ENCODE data around the gene BIRC6.
"Not testable (repeated sequence)": the region's sequence is repeated elsewhere in the genome, so short reads cannot be mapped to it uniquely, and the experiment has no call there.

Gene BIRC6

DNA sequence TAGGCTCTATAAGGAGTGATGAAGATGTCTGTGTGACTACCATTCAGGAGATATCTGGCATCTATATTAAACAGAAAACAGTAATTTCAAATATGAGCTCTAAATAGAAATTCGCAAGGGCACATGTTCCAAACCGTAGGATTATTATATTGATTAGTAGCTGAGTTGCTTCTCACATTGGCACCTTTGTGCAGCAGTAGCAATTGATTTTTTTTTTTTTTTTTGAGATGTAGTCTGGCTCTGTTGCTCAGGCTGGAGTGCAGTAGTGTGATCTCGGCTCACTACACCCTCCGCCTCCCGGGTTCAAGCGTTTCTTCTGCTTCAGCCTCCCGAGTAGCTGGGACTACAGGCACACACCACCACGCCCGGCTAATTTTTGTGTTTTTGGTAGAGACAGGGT lies 12.4 kb downstream of the BIRC6 start:
- no peak for DNase-seq (ENCODE audit: low read depth, low spot score)
- no peak overlapping the region for H3K4me3 ChIP-seq (ENCODE audit: low read length)

DNA sequence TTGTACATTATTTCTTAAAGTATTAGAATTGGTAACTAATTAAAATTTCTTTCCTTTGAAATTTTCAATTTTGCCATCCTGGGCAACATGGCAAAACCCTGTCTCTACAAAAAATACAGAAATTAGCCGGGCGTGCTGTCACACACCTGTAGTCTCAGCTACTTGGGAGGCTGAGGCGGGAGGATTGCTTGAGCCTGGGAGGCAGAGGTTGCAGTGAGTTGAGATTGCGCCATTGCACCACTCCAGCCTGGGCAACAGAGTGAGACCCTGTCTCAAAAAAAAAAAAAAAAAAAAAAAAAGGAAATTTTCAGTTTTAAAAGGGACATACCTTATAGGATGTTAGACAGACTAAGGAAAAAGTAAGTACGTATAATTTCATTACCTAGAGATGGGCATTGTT lies 14.1 kb downstream of the BIRC6 start:
- H3K4me3 ChIP-seq (ENCODE audit: low read length); DNase-seq (ENCODE audit: low read depth, low spot score): not testable (repeated sequence)

DNA sequence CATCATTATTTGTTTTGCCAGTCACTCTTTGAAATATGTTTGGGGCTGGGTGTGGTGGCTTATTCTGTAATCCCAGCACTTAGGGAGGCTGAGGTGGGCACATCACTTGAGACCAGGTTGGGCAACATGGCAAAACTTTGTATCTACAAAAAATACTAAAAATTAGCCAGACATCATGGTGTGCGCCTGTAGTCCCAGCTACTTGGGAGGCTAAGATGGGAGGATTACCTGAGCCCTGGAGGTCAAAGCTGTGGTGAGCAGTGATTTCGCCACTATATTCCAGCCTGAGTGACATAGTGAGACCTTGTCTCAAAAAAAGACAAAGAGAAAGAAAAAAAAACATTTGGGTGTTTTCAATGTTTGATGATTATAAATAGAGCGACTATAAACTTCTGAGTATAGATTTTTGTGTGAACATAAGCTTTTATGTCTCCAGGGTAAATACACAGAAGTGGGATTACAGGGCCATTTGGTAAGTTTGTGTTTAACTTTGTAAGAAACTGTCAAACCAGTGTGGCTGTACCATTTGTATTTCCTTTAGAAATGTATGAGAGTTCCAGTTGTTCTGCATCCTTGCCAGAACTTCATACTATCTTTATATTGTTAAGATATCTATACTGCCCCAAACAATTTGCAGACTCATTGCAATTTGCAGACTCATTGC lies 15.8 kb downstream of the BIRC6 start:
- DNase-seq (ENCODE audit: low read depth, low spot score), result no peak

DNA sequence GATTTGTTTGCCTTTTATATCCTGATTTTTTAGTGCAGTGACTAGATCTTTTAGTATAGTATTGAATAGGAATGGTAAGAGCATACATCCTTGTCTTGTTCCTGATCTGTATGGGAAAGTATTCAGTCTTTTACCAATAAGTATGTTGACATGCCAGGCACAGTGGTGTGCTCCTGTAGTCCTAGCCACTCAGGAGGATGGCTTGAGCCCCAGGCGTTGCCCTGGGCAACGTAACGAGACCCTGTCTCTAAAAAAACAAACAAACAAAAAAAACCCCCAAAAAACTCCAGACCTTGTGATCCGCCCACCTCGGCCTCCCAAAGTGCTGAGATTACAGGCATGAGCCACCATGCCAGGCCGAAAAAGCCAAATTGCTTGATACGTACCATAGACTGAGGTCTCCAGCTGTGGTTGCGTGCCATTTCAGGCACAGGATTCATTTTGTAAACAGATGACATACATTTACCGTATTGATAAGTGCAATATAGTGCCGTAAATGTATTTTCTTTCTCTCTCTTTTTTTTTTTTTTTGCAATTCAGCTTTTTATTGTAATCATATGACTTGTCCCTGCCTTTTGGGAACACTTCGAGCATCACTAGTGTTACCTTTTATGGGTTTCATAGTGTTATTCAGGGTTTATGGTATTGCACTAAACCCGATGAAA lies 18.5 kb downstream of the BIRC6 start:
- no peak overlapping the region for H3K4me3 ChIP-seq (ENCODE audit: low read length)
- DNase-seq (ENCODE audit: low read depth, low spot score), result no peak

More for the DNA sequence above, 15.8 kb downstream of the BIRC6 start:
- H3K4me3 ChIP-seq (ENCODE audit: low read length), result no peak overlapping the region

DNA sequence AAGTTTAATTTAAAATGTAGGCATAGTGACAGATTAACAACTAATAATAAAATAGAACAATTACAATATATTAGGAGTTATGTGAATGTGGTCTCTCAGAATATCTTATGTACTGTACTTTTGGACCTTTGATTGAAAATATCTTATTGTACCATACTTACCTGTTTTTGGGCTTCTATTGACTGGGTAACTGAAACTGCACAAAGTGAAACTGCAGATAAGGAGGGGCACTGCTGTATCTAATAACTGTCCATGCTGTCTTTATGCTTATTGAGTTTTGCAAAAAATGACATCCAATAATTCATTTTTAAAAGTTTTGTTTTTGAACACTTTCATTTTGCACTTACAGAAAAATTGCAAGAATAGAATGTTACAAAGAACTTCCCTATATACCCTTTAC lies 19.9 kb downstream of the BIRC6 start:
- no peak for DNase-seq (ENCODE audit: low read depth, low spot score)
- no peak overlapping the region for H3K4me3 ChIP-seq (ENCODE audit: low read length)

DNA sequence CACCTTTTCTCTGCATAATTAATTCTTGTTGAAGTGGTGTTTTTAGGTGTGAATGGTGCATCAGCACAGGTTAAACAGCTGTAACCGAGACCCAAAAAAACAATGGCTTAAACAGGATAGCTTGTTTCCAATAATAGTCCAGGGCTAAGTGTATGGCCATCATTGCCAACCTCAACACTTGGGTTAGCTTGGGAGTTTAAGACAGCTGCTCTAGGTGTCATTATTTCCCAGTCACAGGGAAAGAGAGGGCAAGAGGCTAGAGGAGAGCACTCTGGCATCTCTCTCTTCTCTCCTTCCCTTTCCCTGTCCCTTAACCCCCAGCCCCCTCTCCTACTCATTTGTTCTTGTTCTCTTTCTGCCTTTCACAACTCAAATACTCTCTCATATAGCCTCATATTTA lies 21.1 kb downstream of the BIRC6 start:
- DNase-seq (ENCODE audit: low read depth, low spot score), result no peak
- H3K4me3 ChIP-seq (ENCODE audit: low read length), result no peak overlapping the region

DNA sequence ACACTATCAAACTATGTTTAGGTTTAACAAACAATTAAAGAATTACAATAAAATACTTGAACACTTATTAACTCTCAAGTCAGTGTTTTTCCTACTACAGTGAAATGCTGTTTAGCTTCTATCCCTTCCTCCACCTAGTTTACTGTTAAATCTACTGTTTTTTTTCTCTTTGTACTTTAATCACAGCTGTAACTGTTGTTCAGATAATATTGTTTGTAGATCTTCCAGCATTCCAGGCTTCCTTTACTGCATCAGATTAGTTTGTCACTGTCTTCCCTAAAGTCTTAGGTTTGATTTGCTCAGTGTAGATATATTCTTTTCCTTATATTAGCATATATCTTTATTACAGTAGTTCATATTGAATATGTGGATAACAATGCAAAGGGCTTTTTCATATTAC lies 22.5 kb downstream of the BIRC6 start:
- DNase-seq (ENCODE audit: low read depth, low spot score), result no peak
- no peak overlapping the region for H3K4me3 ChIP-seq (ENCODE audit: low read length)

DNA sequence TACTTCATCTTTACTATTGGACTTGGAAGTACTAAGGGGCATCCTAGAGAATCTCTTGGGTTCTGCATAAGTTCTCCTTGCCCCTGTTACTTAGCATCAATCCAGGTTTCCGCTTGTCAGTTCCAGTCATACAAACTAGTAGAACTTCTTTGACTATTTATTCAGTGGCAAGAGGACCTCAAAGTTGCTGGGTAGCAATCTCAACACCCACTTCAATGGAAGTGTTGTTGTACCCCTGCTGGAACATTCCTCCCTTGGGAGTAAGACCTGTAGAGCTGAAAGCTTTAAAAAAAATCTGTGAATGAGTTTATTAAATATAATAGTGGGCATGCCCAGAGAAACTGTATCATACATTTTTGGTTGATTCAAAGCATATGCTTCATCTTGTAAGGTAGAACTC lies 27.0 kb downstream of the BIRC6 start:
- no peak for DNase-seq (ENCODE audit: low read depth, low spot score)
- no peak overlapping the region for H3K4me3 ChIP-seq (ENCODE audit: low read length)

DNA sequence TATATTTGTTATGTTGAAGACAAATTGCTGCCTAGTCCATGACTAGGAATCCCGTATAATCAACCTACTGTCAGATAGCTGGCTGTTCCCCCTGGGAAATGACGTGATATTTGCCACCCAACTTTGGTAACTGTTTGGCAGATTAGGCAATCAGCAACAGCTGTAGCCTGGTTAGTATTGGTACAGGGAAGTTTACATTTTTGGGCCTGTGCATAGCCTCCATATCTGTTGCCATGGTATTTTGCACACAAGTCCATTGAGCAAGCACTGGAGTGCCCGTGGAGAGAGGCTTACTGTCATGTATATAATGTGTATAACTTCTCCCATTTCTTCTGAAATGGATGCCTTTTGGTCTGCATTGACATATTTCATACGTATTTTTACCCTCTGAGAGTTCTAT lies 27.7 kb downstream of the BIRC6 start:
- H3K4me3 ChIP-seq (ENCODE audit: low read length), result no peak overlapping the region
- no peak for DNase-seq (ENCODE audit: low read depth, low spot score)

DNA sequence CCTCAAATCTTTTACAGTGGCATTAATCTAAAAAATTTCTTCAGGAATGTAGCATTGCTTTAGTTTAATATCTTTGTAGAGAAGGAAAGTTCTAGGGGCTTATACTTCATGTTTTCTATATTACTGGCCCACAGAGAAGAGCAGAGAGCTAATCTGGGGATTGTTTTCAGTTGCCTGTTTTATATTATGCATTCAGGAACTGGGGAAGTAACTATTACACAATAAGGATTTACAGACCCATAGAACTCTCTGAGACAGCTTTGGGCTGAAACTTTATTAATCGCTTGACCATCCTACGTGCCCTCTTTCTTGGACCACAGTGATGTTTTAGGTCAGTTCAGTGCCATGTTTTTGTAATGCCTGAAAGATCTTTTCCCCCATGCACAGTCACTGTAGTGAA lies 29.9 kb downstream of the BIRC6 start:
- DNase-seq (ENCODE audit: low read depth, low spot score), result no peak
- no peak overlapping the region for H3K4me3 ChIP-seq (ENCODE audit: low read length)

DNA sequence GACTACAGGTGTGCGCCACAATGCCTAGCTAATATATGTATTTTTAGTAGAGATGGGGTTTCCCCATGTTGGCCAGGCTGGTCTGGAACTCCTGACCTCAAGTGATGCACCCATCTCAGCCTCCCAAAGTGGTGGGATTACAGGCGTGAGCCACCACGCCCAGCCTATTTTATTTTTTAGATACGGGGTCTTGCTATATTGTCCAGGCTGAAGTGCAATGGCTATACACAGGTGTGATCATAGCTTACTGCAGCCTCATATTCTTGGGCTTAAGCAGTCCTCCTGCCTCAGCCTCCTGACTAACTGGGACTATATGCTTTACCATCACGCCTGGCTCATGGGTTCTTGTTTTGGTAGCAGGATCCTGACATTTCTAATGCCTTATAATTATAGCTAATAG lies 42.4 kb downstream of the BIRC6 start:
- DNase-seq (ENCODE audit: low read depth, low spot score), result no peak
- H3K4me3 ChIP-seq (ENCODE audit: low read length), result no peak overlapping the region

DNA sequence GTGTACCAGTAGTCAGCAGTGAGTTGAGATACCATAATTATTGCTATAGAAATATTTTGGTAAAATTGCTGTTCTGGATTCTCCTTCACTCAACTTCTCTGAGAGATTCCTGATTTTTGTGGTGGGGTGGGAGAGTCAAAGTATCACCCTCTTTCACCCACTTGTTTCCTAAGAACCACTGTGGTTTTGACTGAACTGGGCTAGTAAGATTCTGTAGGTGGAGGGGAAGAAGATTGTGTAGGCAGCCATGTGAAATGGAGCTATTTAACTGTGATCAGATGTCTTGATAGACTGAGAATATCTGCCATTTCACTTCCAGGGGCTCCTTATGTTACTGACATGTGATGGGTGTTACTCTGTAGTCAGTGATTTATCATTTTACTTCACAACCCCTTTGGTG lies 45.3 kb downstream of the BIRC6 start:
- no peak for DNase-seq (ENCODE audit: low read depth, low spot score)
- H3K4me3 ChIP-seq (ENCODE audit: low read length), result no peak overlapping the region

DNA sequence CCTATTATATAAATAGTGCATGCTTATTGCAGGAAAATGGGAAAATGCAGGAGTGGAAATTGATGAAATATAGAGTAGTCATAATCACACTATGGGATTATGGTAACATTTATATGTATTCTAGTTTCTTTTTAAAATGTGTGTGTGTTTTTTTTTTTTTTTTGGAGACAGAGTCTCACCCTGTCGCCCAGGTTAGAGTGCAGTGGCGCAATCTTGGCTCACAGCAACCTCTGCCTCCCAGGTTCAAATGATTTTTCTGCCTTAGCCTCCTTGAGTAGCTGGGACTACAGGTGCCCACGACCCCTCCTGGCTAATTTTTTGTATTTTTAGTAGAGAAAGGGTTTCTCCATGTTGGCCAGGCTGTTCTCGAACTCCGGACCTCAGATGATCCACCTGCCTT lies 47.0 kb downstream of the BIRC6 start:
- H3K4me3 ChIP-seq (ENCODE audit: low read length), result no peak overlapping the region
- no peak for DNase-seq (ENCODE audit: low read depth, low spot score)

DNA sequence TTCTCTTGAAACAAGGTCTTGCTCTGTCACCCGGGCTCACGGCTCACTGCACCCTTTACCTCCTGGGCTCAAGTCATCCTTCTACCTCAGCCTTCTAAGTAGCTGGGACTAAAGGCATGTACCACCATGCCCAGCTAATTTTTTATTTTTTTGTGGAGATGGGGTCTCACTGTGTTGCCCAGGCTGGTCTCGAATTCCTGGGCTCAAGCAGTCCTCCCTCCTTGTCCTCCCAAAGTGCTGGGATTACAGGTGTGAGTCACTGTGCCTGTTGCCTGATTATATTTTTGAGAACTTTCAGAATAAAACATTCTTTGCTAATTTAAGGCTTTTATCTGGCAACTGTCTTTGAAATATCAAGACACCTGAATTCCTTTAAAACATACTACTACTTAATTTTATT lies 47.9 kb downstream of the BIRC6 start:
- DNase-seq (ENCODE audit: low read depth, low spot score), result no peak
- H3K4me3 ChIP-seq (ENCODE audit: low read length), result no peak overlapping the region

DNA sequence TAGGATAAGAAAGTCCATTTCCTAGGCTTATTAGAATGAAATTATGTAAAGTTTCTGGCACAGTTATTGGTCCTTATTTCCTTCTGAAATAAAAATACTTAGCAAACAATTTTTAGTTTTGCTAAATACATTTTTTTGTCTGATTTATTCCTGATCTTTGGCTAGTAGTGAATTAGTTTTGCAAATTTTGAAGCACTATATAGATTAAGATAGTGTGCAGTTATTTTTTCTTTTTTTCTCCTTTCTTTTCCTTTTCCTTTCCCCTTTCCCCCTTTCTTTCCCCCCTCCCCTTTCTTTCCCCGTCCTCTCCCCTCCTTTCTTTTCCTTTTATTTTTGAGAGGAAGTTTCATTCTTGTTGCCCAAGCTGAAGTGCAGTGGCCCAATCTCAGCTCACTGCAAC lies 59.7 kb downstream of the BIRC6 start:
- H3K4me3 ChIP-seq (ENCODE audit: low read length), result no peak overlapping the region
- no peak for DNase-seq (ENCODE audit: low read depth, low spot score)

DNA sequence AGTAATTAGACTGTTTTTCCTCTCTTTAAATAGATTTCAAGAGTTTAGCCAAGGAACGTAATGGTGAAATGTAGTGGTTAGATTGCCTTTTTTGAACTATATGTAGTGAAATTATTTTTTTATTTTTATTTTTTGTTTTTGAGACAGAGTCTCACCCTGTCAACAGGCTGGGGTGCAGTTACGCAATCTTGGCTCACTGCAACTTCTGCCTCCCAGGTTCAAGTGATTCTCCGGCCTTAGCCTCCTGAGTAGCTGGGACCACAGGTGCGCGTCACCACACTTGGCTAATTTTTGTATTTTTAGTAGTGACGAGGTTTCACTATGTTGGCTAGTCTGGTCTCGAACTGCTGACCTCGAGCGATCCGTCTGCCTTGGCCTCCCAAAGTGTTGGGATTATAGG lies 60.8 kb downstream of the BIRC6 start:
- no peak for DNase-seq (ENCODE audit: low read depth, low spot score)
- no peak overlapping the region for H3K4me3 ChIP-seq (ENCODE audit: low read length)

DNA sequence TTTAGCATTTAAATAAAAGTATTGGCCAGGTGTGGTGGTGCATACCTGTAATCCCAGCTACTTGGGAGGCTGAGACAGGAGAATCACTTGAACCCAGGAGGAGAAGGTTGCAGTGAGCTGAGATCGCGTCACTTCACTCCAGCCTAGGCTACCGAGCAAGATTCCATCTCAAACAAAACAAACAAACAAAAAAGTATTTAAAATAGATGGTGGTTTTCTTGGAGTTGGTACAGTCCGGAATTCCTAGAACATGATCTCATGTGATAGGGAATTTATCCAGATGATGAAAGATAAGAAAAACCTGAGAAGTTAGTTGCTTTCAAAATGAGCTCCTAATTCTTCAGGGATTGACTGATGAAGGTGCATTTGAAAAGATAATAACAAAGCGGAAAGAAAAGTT lies 62.0 kb downstream of the BIRC6 start:
- DNase-seq (ENCODE audit: low read depth, low spot score), result no peak
- H3K4me3 ChIP-seq (ENCODE audit: low read length), result no peak overlapping the region

DNA sequence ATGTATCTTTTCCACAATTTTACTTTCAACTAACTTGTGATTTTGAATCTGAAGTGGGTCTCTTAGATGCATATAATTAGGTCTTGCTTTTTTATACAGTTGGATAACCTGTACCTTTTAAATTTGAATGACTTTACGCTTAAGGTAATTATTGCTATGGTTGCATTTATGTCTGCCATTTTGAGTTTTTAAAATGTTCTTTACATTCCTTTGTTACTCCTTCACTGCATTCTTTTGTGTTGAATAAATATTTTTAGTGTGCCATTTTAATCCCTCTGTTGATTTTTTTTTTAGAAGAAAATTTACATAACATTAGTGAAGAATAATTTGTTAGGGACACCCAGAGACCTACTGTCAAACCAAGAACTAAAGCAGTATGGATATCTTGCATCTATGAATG lies 65.3 kb downstream of the BIRC6 start:
- H3K4me3 ChIP-seq (ENCODE audit: low read length), result no peak overlapping the region
- DNase-seq (ENCODE audit: low read depth, low spot score), result no peak

DNA sequence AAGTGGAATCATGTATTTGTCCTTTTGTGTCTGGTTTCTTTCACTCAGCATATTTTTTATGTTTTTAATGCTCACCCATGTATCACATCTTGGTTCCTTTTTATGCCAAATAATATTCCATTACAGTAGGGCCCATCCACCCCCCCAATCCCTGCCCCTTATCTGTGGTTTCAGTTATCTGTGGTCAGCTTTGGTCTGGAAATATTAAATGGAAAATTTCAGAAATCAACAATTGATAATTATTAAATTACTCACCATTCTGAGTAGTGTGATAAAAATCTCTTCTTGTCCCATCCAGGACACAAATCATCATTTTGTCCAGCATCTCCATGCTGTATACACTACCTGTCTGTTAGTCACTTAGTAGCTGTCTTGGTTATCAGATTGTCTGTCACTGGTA lies 66.7 kb downstream of the BIRC6 start:
- DNase-seq (ENCODE audit: low read depth, low spot score), result no peak
- H3K4me3 ChIP-seq (ENCODE audit: low read length), result no peak overlapping the region

DNA sequence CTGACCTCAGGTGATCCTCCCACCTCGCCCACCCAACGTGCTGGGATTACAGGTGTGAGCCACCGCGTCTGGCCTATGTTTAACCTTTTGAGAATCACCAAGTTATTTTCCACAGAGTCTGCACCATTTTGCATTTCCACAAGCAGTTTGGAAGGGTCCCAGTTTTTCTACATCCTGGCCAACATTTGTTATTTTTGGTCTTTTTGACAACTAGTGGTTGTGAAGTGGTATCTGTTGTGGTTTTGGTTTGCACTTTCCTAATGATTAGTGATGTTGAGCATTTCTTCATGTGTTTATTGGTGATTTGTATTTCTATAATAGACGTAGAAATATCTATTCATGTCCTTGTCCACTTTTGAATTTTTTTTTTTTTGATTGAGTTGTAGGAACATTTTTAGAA lies 67.9 kb downstream of the BIRC6 start:
- no peak for DNase-seq (ENCODE audit: low read depth, low spot score)
- no peak overlapping the region for H3K4me3 ChIP-seq (ENCODE audit: low read length)

DNA sequence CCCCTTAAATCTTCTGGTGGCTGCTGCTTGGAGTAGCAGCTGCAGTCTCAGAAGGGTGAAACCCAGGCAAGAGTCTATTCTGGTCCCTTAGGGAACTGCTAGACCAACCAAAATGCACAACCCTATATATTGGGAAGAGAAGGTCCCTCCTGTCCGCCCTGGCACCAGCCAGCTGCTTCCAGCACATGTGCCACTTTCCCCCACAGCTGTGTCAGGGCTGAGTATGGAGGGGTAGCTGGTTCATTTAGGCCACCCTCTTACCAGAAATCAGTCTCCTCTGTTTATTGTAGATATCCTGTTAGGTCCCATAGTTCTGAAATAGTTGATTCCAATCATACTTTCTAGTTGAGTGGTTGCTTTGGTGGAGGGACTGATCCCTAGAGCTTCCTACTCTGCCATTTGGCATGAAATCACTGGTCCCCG lies 68.9 kb downstream of the BIRC6 start:
- DNase-seq (ENCODE audit: low read depth, low spot score), result no peak
- H3K4me3 ChIP-seq (ENCODE audit: low read length), result no peak overlapping the region
